Uterus (tissue), 4 donors: ENCODE data around the gene ALPI. TPM values are rescaled to one million over a fixed set of nuclear protein-coding genes. Genes with fewer than 3 reads are reported as not detected.

ENCODE experiments used
- DNase-seq, 2 donors: peaks; one replicate each; pipeline ENCODE4 v3.0.0-alpha.2; 2019 to 2020
- H3K27ac ChIP-seq, 2 donors: fragments of 200-600 bp; sonication (generic); 1 replicate in 1 of 2; 2 replicates in 1 of 2; pipeline ENCODE4 v1.5.1; 2016 to 2018
- H3K27me3 ChIP-seq, 2 donors: fragments of 200-600 bp; sonication (generic); one replicate each; pipeline ENCODE4 v1.5.1; 2018 to 2019; ENCODE audit warnings: control low read depth in 1 of 2
- H3K36me3 ChIP-seq, 2 donors: fragments of 200-600 bp; sonication (generic); one replicate each; pipeline ENCODE4 v1.5.1; 2019; ENCODE audit warnings: control low read depth in 1 of 2
- H3K4me1 ChIP-seq, 2 donors: fragments of 200-600 bp; sonication (generic); one replicate each; pipeline ENCODE4 v1.5.1; 2018 to 2019; ENCODE audit warnings: control low read depth in 1 of 2
- H3K4me3 ChIP-seq, 2 donors: fragments of 200-600 bp; sonication (generic); 1 replicate in 1 of 2; 2 replicates in 1 of 2; pipeline ENCODE4 v1.5.1; 2018 to 2019; ENCODE audit warnings: mild to moderate bottlenecking in 1 of 2
- H3K9me3 ChIP-seq, 2 donors: fragments of 200-600 bp; sonication (generic); one replicate each; pipeline ENCODE4 v1.5.1; 2019; ENCODE audit warnings: control low read depth in 1 of 2
- CTCF ChIP-seq, 4 experiments: fragments of 200-600 bp in 2 of 4; fragments of 450-650 bp in 2 of 4; sonication (generic) in 2 of 4; IDR thresholded peaks; one replicate each; pipeline ENCODE4 v1.5.1; 2016 to 2019; ENCODE audit warnings: antibody characterized with exemption in 4 of 4, mild to moderate bottlenecking in 2 of 4, moderate library complexity in 1 of 4
- POLR2A ChIP-seq, 2 donors: fragments of 450-650 bp; IDR thresholded peaks; one replicate each; pipeline ENCODE4 v1.6.1; 2016; ENCODE audit warnings: antibody characterized with exemption in 2 of 2, mild to moderate bottlenecking in 1 of 2, moderate library complexity in 1 of 2
- intact Hi-C: fragments of 100-400 bp; cut with DNase I; formaldehyde crosslinking; loops from one replicate; pipeline ENCODE4 v1.15.1; 2023; ENCODE audit warnings: low total_unique reads
- total RNA-seq, 4 donors: library from RNA; depleted of rRNA in 3 of 4; stranded (reverse); fragments of >200 nt in 3 of 4; gene quantifications; one replicate each; pipeline versions ENCODE4 v1.1.0 to v1.2.4, GENCODE V29; 2014 to 2023
- donor health status: DM: yes; HTN: yes; CAD: no.

ALPI gene
- total RNA-seq, 4 donors from 2014 or later = not detected

GRCh38 chr2:232458661-232459418 lies 2.9 kb downstream of the ALPI start:
- no peak for TF ChIP-seq CTCF (IDR thresholded peaks at IDR 0.05)
- no peak for TF ChIP-seq POLR2A (IDR thresholded peaks at IDR 0.05)
- H3K4me1 ChIP-seq = no peaks in the 10 kb centered on the region
- no peak for DNase-seq
- no peaks in the 10 kb centered on the region for H3K9me3 ChIP-seq
- intact Hi-C loops = no loop called here
- H3K4me3 ChIP-seq = no peak overlapping the region
- H3K27me3 ChIP-seq = no peaks in the 10 kb centered on the region
- no peak overlapping the region for H3K27ac ChIP-seq
- H3K36me3 ChIP-seq = no peaks in the 10 kb centered on the region

GRCh38 chr2:232459419-232460035 lies 3.6 kb downstream of the ALPI start:
- no peaks in the 10 kb centered on the region for H3K36me3 ChIP-seq
- intact Hi-C loops = no loop called here
- no peak overlapping the region for H3K27ac ChIP-seq
- H3K4me1 ChIP-seq = no peaks in the 10 kb centered on the region
- no peak for TF ChIP-seq POLR2A (IDR thresholded peaks at IDR 0.05)
- TF ChIP-seq CTCF (IDR thresholded peaks at IDR 0.05) = no peak
- H3K9me3 ChIP-seq = no peaks in the 10 kb centered on the region
- DNase-seq = no peak
- no peaks in the 10 kb centered on the region for H3K27me3 ChIP-seq
- H3K4me3 ChIP-seq = no peak overlapping the region

GRCh38 chr2:232460171-232460570 lies 4.2 kb downstream of the ALPI start:
- no peak for DNase-seq
- Histone ChIP-seq H3K27ac (no peak overlapping the region), H3K36me3 (no peaks in the 10 kb centered on the region)

GRCh38 chr2:232463701-232464543 lies 8.0 kb downstream of the ALPI start:
- intact Hi-C loops = no loop called here
- no peak for DNase-seq
- Histone ChIP-seq H3K4me3 (no peak overlapping the region), H3K4me1 (no peaks in the 10 kb centered on the region), H3K27me3 (no peaks in the 10 kb centered on the region), H3K36me3 (no peaks in the 10 kb centered on the region), H3K9me3 (no peaks in the 10 kb centered on the region), H3K27ac (no peak overlapping the region)
- TF ChIP-seq CTCF (IDR thresholded peaks at IDR 0.05) (no peak), POLR2A (IDR thresholded peaks at IDR 0.05) (no peak)

More at GRCh38 chr2:232460171-232460570, 4.2 kb downstream of the ALPI start:
- intact Hi-C loops = no loop called here
- Histone ChIP-seq H3K4me3 (no peak overlapping the region), H3K4me1 (no peaks in the 10 kb centered on the region), H3K9me3 (no peaks in the 10 kb centered on the region), H3K27me3 (no peaks in the 10 kb centered on the region)
- TF ChIP-seq POLR2A (IDR thresholded peaks at IDR 0.05) = no peak

GRCh38 chr2:232464544-232464885 lies 8.6 kb downstream of the ALPI start:
- TF ChIP-seq CTCF (IDR thresholded peaks at IDR 0.05) = no peak
- no peak for TF ChIP-seq POLR2A (IDR thresholded peaks at IDR 0.05)
- no peaks in the 10 kb centered on the region for H3K4me1 ChIP-seq

More at GRCh38 chr2:232464544-232464885, 8.6 kb downstream of the ALPI start:
- Histone ChIP-seq H3K36me3 (no peaks in the 10 kb centered on the region), H3K9me3 (no peaks in the 10 kb centered on the region), H3K4me3 (no peak overlapping the region), H3K27ac (no peak overlapping the region), H3K27me3 (no peaks in the 10 kb centered on the region)
- intact Hi-C loops = no loop called here
- DNase-seq = no peak
